22Rv1 (cell line): ENCODE data around the gene NUP50.

Source experiments
- ZFX ChIP-seq: fragments of 450-650 bp; IDR thresholded peaks from 2 replicates; pipeline ENCODE4 v1.6.1; 2017; ENCODE audit warnings: antibody characterized with exemption, borderline replicate concordance
- TF ChIP-seq, protein P1 (sequence below): fragments of 450-650 bp; IDR thresholded peaks from 2 replicates; pipeline ENCODE4 v1.5.1; 2017; ENCODE audit warnings: mild to moderate bottlenecking

DNA sequence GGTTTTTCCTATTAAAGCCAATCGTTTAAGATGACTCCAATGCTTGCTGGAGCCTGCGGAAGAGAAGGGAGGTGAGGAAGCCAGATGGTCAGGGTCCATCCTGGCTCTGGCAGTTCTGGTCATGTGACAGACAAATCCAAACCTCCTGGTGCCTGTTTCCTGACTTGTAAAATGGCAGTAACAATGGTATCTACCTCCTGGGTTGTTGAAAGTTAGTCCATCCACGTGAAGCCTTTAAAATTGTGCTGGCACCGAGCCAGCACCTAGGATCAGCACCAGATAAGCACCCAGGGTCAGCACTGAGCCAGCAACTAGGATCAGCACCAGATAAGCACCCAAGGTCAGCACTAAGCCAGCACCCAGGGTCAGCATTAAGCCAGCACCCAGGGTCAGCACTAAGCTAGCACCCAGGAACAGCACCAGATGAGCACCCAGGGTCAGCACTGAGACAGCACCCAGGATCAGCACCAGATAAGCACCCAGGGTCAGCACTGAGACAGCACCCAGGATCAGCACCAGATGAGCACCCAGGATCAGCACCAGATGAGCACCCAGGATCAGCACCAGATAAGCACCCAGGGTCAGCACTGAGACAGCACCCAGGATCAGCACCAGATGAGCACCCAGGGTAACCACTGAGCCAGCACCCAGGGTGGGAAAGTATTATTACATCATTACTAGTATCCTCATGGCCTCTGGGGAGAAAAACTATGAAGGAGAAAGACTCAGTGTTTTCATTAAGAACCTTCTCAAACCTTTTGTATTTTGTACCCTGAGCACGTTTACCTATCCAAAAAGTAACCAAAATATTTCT, 59.8 kb downstream of the NUP50 start:
- TF ChIP-seq, protein P1, sequence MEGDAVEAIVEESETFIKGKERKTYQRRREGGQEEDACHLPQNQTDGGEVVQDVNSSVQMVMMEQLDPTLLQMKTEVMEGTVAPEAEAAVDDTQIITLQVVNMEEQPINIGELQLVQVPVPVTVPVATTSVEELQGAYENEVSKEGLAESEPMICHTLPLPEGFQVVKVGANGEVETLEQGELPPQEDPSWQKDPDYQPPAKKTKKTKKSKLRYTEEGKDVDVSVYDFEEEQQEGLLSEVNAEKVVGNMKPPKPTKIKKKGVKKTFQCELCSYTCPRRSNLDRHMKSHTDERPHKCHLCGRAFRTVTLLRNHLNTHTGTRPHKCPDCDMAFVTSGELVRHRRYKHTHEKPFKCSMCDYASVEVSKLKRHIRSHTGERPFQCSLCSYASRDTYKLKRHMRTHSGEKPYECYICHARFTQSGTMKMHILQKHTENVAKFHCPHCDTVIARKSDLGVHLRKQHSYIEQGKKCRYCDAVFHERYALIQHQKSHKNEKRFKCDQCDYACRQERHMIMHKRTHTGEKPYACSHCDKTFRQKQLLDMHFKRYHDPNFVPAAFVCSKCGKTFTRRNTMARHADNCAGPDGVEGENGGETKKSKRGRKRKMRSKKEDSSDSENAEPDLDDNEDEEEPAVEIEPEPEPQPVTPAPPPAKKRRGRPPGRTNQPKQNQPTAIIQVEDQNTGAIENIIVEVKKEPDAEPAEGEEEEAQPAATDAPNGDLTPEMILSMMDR: no peak
- no peak for TF ChIP-seq ZFX
